GM21360 (cell line): ENCODE results near the gene LRP11.
"Not testable (repeated sequence)": the region's sequence is repeated elsewhere in the genome, so short reads cannot be mapped to it uniquely, and the experiment has no call there.

Experiments
- ATAC-seq: cut with Tn5 transposase; IDR thresholded peaks from one replicate; pipeline ENCODE4 v1.9.1; 2021; ENCODE audit warnings: mild to moderate bottlenecking, moderate library complexity; ENCODE audit not compliant: unreplicated experiment

Gene LRP11

DNA sequence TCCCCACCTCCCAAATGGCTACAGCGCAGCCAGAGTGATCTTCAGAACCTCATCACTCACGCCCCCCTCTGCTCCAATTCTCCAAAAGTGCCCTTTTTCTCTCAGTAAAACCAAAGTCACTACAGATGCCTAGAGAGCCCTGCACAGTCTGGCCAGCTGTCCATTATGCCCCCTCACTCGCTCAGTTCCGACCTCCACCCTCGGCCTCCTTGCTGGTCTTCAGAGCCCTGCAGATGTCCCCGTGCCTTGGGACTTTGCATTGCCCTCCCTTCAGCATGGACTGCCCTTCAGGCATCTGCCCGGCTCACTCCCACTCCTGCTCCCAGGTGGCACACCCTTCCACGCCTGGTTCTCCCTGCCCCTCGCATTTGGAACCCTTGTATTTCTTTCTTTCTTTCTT, 34.8 kb upstream of the LRP11 start:
- ATAC-seq = no peak

DNA sequence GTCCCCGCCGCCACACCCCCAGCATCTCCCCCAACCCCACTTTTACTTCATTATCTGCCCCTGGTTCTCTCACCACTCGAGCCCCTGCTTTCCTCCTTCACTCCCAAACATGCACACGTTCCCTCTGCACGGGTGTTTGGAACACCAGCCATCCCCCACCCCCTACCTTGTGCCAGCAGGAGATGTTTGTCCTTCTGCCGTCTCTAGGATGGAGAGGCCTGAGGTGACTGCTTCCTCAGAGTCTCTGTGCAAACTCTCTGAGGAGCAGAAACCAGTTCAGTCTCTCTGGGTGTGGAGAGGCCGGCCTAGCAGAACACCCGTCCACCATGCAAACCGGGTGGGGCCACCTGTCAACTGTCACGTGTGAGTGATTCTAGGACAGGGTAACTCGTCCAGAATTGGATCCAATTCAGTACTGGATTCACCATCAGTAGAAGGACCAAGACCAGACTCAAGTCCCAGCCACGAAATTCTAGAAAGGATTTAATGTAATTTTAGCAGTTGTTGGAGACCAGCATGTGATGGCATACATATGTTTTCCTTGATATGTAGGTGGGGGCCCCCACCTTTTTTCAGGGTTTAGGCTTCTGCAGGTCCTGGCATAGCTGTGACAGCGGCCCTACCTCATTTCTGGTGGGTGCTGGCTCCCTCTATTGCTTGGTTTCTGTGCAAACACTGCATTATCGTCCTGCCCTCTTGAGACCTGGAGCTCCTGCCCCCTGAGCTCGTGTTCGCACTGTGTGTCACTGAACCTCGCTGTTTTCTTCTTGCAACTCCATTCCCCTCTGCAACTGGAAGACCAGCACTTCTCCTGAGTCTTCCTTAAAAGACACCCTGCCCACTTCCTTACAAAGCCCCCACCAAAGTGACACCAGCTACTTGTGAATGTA, 33.9 kb upstream of the LRP11 start, which contains the start of gene RAET1E:
TSS of gene RAET1E (minus strand) at position 259 of the 890 bp plus-strand sequence. CDS start 7,212 bp downstream, outside the sequence.
- ATAC-seq = no peak

DNA sequence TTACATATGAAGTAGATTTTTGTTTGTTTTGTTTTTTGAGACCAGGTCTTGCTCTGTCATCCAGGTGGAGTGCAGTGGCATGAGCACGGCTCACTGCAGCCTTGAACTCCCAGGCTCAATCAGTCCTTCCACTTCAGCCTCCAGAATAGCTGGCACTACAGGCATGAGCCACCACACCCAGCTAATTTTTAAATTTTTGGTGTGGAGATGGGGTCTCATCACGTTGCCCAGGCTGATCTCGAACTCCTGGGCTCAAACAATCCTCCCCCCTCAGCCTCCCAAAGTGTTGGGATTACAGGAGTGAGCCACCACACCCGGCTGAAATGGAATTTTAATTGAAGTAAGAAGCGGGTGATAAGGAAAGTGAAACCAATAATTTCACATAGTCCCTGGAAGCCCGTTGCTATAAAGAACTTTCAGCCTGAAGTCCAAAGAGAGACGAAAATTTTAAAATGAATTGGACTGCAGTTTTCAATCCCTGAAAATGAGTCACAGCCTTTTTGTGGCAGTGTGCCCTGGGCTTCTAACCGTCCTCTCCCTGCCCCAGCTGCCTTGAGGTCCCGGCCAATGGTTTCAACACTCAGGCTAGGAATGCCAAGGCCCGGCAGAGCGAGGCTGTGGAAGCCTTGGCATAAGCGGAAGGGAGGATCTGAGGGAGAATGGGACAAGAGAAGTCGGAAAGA, 33.0 kb upstream of the LRP11 start:
- no peak for ATAC-seq

DNA sequence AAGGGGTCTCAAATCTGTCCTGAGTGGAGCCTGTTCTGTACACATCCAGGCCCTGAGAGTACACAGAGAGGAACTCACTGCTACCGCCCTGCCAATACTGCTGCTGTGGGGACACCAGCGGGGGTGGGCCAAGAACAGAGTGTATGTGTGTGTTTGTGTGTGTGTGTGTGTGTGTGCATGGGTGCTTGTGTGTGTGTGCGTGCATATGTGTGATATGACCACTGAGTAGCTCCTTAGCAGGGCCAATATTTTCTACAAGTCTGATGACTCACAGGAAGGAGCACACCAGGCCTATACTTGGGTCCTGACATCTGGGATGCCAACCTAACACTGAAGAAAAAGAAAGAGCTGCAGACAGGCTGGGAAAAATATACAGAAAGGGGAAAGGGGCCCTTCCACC, 32.3 kb upstream of the LRP11 start:
- ATAC-seq = no peak

DNA sequence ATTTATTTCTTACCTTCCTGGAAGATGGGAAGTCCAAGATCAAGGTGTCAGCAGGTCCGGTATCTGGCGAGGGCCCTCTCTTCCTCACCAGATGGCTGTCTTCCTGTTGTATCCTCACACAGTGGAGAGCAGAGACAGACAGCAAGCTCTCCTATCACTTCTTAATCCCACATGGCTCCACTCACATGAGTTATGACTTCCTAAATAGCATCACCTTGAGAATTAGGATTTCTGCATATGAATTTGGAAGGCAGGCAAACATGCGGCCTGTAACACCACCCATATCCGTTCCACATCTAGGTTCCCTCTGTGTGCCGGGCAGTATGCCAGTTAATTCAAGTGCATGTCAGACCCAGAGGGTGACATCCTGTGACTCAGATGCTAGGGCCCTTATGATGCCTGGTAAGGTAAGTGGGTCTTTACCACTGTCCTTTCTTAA, 31.7 kb upstream of the LRP11 start:
- ATAC-seq = no peak

DNA sequence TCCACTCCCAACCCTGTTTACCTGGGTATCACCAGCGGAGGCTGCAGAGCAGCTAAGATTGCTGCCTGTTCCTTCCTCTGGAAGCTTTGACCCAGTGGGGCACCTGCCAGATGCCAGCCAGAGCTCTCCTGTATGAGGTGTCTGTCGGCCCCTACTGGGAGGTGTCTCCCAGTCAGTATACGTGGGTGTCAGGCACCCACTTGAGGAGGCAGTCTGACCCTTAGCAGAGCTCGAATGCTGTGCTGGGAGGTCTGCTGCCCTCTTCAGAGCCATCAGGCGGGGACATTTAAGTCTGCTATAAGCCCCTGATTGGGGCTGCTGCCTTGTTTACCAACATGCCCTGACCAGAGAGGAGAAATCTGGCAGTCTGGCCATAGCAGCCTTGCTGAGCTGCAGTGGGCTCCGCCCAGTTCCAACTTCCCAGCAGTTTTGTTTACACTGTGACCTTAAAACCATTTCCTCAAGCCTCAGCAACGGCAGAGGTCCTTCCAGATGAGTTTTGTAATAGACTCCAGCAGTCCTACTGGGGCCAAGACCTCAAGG, 31.0 kb upstream of the LRP11 start:
- no peak for ATAC-seq

DNA sequence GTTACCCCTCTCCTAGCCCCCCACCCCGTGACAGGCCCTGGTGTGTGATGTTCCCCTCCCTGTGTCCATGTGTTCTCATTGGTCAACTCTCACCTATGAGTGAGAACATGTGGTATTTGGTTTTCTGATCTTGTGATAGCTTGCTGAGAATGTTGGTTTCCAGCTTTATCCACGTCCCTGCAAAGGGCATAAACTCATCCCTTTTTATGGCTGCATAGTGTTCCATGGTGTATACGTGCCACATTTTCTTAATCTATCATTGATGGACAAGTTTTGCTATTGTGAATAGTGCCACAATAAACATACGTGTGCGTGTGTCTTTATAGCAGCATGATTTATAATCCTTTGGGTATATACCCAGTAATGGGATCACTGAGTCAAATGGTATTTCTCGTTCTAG, 27.7 kb upstream of the LRP11 start:
- ATAC-seq = not testable (repeated sequence)

DNA sequence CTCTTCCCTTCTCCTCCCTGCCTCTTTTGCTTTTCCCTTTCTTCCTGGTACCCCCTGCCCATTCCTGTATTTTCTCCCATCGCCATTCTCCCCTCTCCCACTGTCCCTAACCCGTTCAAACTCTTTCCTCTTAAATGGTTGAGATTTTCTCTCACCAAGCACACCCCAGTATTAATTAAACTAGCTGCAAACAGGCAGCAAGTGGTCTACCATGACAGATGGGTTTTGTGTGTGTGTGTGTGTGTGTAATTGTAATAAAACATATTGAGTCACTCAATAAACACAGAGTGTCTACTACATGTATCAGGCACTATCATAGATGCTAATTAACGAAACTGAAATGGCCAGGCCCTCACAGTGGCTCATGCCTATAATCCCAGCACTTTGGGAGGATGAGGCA, 27.1 kb upstream of the LRP11 start:
- ATAC-seq = no peak

DNA sequence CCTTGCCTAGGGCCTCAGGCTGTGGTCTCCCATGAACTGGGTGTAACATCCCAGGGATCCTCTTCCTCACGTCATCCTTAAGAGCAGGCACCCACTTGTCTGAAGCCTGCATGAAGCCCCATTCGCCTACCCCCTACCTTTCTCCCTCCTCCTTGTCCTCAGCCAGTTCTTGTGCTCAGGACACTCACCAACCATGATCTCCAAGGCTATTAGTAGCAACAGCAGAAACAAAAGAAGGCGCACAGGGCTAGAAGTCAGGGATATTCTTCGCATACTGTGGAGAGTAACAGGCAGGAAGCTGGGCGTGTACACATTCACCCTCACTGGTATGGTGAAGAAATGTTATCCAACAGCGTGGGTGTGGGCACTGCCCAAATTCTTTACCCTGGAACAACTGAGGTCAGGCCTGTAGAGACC, 26.5 kb upstream of the LRP11 start:
- ATAC-seq = no peak

DNA sequence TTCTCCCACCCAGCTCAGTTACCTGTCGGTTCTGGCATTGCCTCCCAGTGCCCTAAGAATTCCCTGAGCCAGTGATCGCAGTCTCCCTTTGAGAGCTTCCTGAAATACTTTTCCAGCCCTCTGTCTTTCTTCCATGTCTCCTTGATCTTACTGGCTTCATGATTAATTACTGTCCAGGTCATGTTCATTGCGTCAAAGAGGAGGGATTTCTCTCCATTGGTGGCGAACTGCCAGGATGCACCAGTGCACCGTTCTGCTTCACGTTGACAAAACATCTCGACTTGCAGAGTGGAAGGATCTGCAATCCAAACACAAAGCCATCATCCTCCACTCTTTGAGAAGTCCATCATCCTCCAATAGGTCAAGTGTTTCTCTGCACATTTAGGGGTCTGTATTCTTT, 25.2 kb upstream of the LRP11 start:
- no peak for ATAC-seq

DNA sequence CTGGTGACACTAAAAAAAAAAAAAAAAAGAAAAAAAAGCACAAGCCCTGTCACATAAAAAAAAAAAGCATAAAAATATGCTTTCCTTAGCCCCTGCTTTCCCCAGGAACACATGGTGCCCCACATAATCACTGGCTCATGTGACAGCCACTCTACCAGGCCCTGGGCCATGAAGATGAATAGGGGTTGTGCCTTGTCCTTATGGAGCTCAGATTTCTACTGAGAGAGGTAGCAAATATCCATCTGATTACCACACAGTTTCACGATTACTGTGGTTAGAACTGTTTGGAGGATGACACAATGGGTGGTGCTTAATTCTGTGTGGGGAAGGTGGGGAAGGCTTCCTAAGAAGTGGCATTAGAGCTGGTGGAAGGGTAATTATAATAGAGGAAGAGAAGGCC, 24.5 kb upstream of the LRP11 start:
- no peak for ATAC-seq

DNA sequence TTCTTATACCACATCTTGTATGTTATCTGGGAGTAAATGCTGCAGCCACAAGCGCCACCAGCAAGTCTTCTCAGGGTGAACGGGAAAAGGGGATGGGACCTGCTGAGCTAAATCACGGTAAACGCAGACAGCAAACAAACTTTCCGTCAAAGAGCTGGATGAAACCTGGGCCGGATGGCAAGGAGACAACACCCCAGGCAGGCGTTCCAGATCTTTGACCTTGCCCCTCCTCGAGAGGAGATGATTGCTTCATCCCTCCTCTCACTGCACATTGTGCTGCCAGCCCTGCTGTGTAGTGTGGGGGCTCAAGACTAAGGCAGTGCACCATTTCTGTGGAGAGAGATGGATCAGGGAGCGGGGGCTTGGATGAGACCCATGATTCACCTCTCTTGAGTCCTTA, 23.9 kb upstream of the LRP11 start:
- no peak for ATAC-seq

DNA sequence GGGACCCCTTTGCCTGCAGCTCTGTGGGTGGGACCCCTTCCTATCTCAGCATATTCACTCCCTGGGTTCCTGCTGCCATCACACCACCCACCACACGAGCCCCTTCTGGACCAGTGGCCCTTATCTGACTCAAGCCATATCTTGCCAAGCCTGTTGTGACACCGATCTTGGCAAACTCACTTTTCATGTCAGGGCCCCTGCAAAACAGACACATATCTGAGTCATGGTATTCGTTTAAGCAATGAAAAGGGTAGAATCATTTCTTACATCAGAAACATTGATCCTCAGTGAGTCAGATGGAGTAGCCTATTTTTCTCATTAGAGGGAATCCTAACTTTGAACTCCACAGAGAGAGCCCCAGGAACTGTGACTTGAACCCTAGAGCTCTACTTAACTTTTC, 23.2 kb upstream of the LRP11 start:
- ATAC-seq = no peak

DNA sequence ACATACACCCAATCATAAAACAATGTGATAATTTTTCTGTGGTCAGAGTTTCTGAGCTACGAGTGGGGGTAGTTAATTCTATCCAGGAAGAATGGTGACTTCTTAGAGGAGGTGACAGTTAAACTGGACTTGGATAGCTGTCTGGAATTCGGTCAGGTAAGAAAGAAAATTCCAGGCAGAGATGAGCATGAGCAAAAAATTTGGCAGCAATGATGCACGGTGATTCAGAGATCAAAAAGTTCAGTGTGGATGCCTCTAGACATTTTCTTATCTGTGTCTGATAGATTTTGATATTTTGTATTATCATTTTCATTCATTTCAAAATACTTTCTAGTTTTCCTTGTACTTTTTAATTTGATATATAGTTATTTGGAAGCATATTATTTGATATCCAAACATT, 21.7 kb upstream of the LRP11 start:
- ATAC-seq = no peak

DNA sequence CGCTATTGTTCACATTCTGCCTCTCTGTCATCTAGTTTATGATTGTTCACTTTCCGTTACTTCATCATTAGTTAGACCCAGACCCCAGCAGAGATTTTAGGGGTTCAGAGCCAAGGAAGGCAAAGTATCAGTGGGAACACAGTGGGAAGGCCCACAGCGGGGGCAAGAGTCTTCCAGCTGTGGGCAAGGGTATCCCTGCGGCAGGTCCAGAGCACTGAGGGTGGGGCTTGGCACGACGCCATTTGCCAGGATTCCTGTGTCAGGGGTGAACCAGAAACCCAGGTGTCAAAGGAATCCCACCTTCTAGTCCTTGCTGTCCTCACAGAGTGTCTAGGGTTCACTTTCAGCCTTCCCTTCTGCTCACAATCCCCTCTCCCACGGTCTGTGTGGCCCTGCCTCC, 20.5 kb upstream of the LRP11 start:
- ATAC-seq = no peak

DNA sequence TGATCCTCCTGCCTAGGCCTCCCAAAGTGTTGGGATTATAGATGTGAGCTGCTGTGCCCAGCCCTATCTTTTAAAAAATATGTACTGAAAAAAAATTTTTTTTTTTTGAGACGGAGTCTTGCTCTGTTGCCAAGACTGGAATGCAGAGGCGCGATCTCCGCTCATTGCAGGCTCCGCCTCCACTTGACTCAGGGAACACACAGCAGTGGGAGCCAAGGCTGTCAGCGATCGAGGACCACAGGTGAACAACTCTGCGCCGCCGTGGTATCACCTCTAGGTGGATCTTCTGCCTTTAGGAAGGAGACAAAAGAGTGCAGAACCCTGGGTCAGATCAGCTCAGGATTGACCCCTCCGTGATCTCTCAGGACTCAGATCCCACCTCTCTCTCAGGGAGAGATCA, 20.1 kb upstream of the LRP11 start:
- no peak for ATAC-seq

DNA sequence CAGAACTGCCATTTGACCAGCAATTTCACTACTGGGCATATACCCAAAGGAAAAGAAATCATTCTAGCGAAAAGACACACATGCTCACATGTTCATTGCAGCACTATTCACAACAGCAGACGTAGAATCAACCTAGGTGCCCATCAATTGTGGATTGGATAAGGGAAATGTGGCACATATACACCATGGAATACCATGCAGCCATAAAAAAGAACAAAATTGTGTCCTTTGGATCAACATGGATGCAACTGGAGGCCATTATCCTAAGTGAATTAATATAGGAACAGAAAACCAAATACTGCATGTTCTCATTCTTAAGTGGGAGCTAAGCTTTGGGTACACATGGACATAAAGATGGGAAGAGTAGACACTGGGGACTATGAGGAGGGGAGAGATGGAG, 17.7 kb upstream of the LRP11 start:
- no peak for ATAC-seq

DNA sequence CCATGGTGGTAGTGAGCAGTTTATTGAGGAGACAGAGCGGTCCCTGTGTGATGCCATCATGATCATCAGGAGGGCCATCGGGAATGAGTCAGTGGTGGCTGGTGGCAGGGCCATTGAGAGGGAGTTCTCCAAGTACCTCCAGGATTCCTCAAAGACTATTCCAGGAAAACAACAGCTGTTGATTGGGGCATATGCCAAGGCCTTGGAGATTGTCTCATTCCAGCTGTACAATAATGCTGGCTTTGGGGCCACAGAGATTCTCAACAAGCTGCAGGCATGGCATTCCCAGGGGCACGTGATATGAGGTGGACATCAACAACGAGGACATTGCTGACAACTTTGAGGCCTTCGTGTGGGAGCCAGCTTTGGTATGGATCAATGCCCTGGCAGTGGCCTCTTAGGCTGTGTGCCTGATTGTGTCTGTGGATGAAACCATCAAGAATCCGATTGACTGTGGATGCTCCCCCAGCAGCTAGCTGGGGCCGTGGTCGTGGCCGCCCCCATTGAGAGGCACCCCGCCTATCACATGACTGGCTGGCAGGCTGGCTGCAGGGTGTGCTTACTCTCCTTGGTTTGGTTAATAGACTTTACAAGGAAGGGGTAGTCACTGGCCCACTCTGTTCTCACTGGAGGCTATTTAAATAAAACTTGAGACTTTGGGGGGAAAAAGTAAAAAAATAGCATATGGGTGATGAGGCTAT, 17.1 kb upstream of the LRP11 start:
- ATAC-seq = no peak

DNA sequence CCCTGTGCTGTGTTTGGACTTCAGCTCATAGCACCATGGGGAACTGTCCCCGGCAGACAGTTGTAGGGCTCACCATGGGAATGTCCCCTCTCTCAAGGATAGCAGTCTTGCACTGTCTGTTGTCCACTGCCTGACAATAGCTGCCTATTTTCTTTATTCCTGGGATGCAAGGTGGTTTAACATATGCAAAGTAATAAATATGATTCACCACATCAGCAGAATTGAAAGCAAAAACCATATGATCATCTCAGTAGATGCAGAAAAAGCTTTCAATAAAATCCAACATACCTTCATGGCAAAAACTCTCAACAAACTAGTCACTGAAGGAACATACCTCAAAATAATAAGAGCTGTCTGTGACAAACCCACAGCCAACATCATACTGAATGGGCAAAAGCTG, 13.5 kb upstream of the LRP11 start:
- no peak for ATAC-seq

DNA sequence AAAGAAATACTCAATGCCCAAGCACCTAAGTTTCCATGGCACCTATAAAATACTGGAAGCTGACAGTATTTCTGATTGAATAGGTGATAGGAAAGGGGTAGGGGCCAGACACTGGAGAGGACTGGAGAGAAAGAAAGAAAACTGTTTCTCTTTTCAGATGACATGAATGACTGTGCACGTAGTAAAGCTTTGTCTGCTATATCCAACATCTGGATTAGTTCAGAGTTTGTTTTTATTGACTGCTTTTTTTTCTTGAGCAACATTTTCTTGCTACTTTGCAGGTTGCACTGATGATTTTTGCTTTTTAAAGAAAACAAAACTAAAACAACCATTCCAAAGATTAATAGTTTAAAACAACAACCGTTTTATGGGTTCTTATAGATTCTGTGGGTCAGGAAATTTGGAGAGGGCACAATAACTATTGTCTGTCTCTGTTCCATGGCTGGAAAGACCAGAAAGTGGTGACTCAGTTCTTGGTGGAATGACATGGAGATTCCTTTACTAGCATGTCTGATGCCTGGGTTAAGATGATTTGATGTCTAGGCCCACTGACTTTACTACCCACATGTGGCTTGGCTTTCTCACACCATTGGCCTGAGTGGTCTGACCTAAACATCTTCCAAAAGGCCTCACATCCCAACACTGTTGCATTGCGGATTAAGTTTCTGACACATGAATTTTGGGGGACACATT, 12.2 kb upstream of the LRP11 start:
- ATAC-seq = no peak

DNA sequence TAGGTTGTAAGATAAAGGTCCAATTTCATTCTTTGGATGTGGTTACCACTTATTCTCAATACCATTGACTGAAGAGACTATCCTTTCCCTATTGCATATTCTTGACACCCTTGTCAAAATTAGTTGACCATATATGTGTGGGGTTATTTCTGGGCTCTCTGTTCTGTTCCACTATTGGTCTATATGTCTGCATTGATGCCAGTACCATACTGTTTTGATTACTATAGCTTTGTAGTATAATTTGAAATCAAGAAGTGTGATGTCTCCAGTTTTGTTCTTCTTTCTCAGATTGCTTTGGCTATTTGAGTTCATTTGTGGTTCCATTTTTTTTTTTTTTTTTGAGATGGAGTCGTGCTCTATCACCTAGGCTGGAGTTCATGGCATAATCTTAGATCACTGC, 8.1 kb upstream of the LRP11 start:
- no peak for ATAC-seq
